H9 (cell line): Measurements from ENCODE around the gene SVIP. TPM values are rescaled to one million over a fixed set of nuclear protein-coding genes. Genes with fewer than 3 reads are reported as not detected.
A peak's percentile ranks its signal among the peaks of the same experiment; 100 is the strongest.

ENCODE experiments used
- DNase-seq: peaks from one replicate; pipeline ENCODE4 v3.0.0-alpha.2; 2017
- H2AFZ ChIP-seq: one replicate; pipeline ENCODE4 v1.6.1; 2013; ENCODE audit warnings: mild to moderate bottlenecking, low read length, control low read depth, moderate library complexity
- H2AK5ac ChIP-seq: 2 replicates; pipeline ENCODE4 v1.6.1; 2013; ENCODE audit warnings: low read length, control low read depth, mixed read lengths; ENCODE audit not compliant: insufficient read length
- H2BK120ac ChIP-seq: one replicate; pipeline ENCODE4 v1.6.1; 2013; ENCODE audit warnings: low read depth, mild to moderate bottlenecking, low read length, control low read depth, inconsistent platforms; ENCODE audit not compliant: poor library complexity, severe bottlenecking
- H2BK12ac ChIP-seq: 2 replicates; pipeline ENCODE4 v1.6.1; 2013; ENCODE audit warnings: low read length, control low read depth, mixed read lengths, low read depth; ENCODE audit not compliant: insufficient read length
- H2BK15ac ChIP-seq: 2 replicates; pipeline ENCODE4 v1.6.1; 2013; ENCODE audit warnings: low read depth, low read length, control low read depth
- H2BK20ac ChIP-seq: one replicate; pipeline ENCODE4 v1.6.1; 2013; ENCODE audit warnings: low read depth, mild to moderate bottlenecking, low read length, control low read depth, inconsistent platforms; ENCODE audit not compliant: poor library complexity, severe bottlenecking
- H2BK5ac ChIP-seq: 2 replicates; pipeline ENCODE4 v1.6.1; 2013; ENCODE audit warnings: low read length, control low read depth, mixed read lengths; ENCODE audit not compliant: insufficient read length
- H3K14ac ChIP-seq: 2 replicates; pipeline ENCODE4 v1.6.1; 2013; ENCODE audit warnings: low read length, control low read depth; ENCODE audit not compliant: insufficient read depth
- H3K18ac ChIP-seq: 2 replicates; pipeline ENCODE4 v1.6.1; 2013; ENCODE audit warnings: low read depth, mild to moderate bottlenecking, mixed read lengths, low read length, control low read depth; ENCODE audit not compliant: insufficient read length
- H3K23ac ChIP-seq: 2 replicates; pipeline ENCODE4 v1.6.1; 2013; ENCODE audit warnings: low read length, control low read depth, mixed read lengths, low read depth; ENCODE audit not compliant: insufficient read length
- H3K23me2 ChIP-seq: 2 replicates; pipeline ENCODE4 v1.6.1; 2013; ENCODE audit warnings: low read depth, mild to moderate bottlenecking, mixed read lengths, low read length, control low read depth; ENCODE audit not compliant: insufficient read length, poor library complexity, severe bottlenecking
- H3K27ac ChIP-seq: 2 replicates; pipeline ENCODE4 v1.5.1; 2013; ENCODE audit warnings: low read length, control low read depth, mixed read lengths, low read depth; ENCODE audit not compliant: insufficient read length
- H3K27me3 ChIP-seq: 2 replicates; pipeline ENCODE4 v1.6.1; 2013; ENCODE audit warnings: low read length, control low read depth, inconsistent platforms; ENCODE audit not compliant: insufficient read depth
- H3K4ac ChIP-seq: 2 replicates; pipeline ENCODE4 v1.6.1; 2013; ENCODE audit warnings: low read depth, mild to moderate bottlenecking, control low read depth, inconsistent platforms, low read length, moderate library complexity
- H3K4me1 ChIP-seq: 2 replicates; pipeline ENCODE4 v1.6.1; 2013; ENCODE audit warnings: low read length, control low read depth, inconsistent platforms; ENCODE audit not compliant: insufficient read depth
- H3K4me2 ChIP-seq: 2 replicates; pipeline ENCODE4 v1.6.1; 2013; ENCODE audit warnings: low read length, control low read depth, mixed read lengths; ENCODE audit not compliant: insufficient read length, insufficient read depth
- H3K56ac ChIP-seq: 2 replicates; pipeline ENCODE4 v1.6.1; 2013; ENCODE audit warnings: low read depth, mild to moderate bottlenecking, mixed read lengths, low read length, control low read depth; ENCODE audit not compliant: insufficient read length
- H3K79me1 ChIP-seq: 2 replicates; pipeline ENCODE4 v1.6.1; 2013; ENCODE audit warnings: low read depth, mild to moderate bottlenecking, moderate library complexity, low read length, control low read depth, inconsistent platforms; ENCODE audit not compliant: insufficient read depth, poor library complexity, severe bottlenecking
- H3K79me2 ChIP-seq: 2 replicates; pipeline ENCODE4 v1.6.1; 2013; ENCODE audit warnings: low read length, control low read depth, inconsistent platforms; ENCODE audit not compliant: insufficient read depth
- H3K9ac ChIP-seq: 2 replicates; pipeline ENCODE4 v1.6.1; 2013; ENCODE audit warnings: low read length, control low read depth, mixed read lengths; ENCODE audit not compliant: insufficient read length; ENCODE audit errors: extremely low read depth
- H3K9me3 ChIP-seq: one replicate; pipeline ENCODE4 v1.6.1; 2013; ENCODE audit warnings: low read depth, low read length, inconsistent platforms; ENCODE audit not compliant: control insufficient read depth
- H3T11ph ChIP-seq: one replicate; pipeline ENCODE4 v1.6.1; 2013; ENCODE audit warnings: mild to moderate bottlenecking, low read length, control low read depth, inconsistent platforms
- H4K20me1 ChIP-seq: one replicate; pipeline ENCODE4 v1.6.1; 2013; ENCODE audit not compliant: control insufficient read depth, insufficient read length, insufficient read depth
- H4K5ac ChIP-seq: 2 replicates; pipeline ENCODE4 v1.6.1; 2013; ENCODE audit warnings: low read depth, mild to moderate bottlenecking, mixed read lengths, low read length, control low read depth; ENCODE audit not compliant: insufficient read length
- H4K8ac ChIP-seq: replicated peaks from 2 replicates; pipeline ENCODE4 v1.6.1; 2013; ENCODE audit warnings: low read length, control low read depth, mixed read lengths, low read depth; ENCODE audit not compliant: insufficient read length
- H4K91ac ChIP-seq: 2 replicates; pipeline ENCODE4 v1.6.1; 2013; ENCODE audit warnings: low read depth, mild to moderate bottlenecking, moderate library complexity, mixed read lengths, low read length, control low read depth; ENCODE audit not compliant: insufficient read length
- H3K27ac Mint-ChIP-seq, 3 experiments: 2 replicates in 2 of 3; 3 replicates in 1 of 3; pipeline ENCODE4 v1.8.0; 2020 to 2021; ENCODE audit warnings: mixed read lengths in 3 of 3, mild to moderate bottlenecking in 1 of 3, moderate library complexity in 1 of 3
- H3K27me3 Mint-ChIP-seq: 2 replicates; pipeline ENCODE4 v1.8.0; 2021; ENCODE audit warnings: low read depth, mild to moderate bottlenecking, moderate library complexity, mixed read lengths
- H3K36me3 Mint-ChIP-seq, 3 experiments: 2 replicates in 2 of 3; 3 replicates in 1 of 3; pipeline ENCODE4 v1.8.0; 2020 to 2021; ENCODE audit warnings: low read depth in 3 of 3, mixed read lengths in 3 of 3; ENCODE audit not compliant: insufficient read depth in 1 of 3
- H3K4me1 Mint-ChIP-seq, 2 experiments: 2 replicates each; pipeline ENCODE4 v1.8.0; 2020; ENCODE audit warnings: mixed read lengths in 2 of 2
- H3K4me3 Mint-ChIP-seq, 2 experiments: 2 replicates in 1 of 2; 3 replicates in 1 of 2; pipeline ENCODE4 v1.8.0; 2020 to 2021; ENCODE audit warnings: mild to moderate bottlenecking in 2 of 2, mixed read lengths in 2 of 2, moderate library complexity in 1 of 2
- H3K9me3 Mint-ChIP-seq, 2 experiments: 2 replicates in 1 of 2; 3 replicates in 1 of 2; pipeline ENCODE4 v1.8.0; 2020; ENCODE audit warnings: mild to moderate bottlenecking in 2 of 2, mixed read lengths in 2 of 2, moderate library complexity in 1 of 2
- CTCF ChIP-seq: fragments of 200-600 bp; sonication (generic); conservative IDR thresholded peaks from 3 replicates; pipeline ENCODE4 v1.8.0; 2021; ENCODE audit warnings: antibody characterized with exemption, mild to moderate bottlenecking
- WGBS: extraction: QIAGEN DNeasy Blood & Tissue Kit; methylation state at CpG from one replicate; pipeline ENCODE4 v1.1.7; 2013; ENCODE audit warnings: missing lambda C conversion rate, low lambda C conversion rate, mixed read lengths; ENCODE audit not compliant: insufficient read length; ENCODE audit errors: extremely low coverage; 5-methylcytosine and 5-hydroxymethylcytosine counted together
- total RNA-seq: library from RNA; stranded (reverse); gene quantifications from 2 replicates; pipeline ENCODE4 v1.2.1, GENCODE V29; 2021

Gene SVIP
- total RNA-seq, 1 experiment from 2014 or later, result 10.4 TPM

- Histone ChIP-seq H3K56ac (no peak overlapping the region), H3K23ac (no peak overlapping the region), H2BK15ac (no peak overlapping the region), H2BK5ac (no peak overlapping the region), H3K4me1 (no peaks in the 10 kb centered on the region), H2BK12ac (no peak overlapping the region), H4K20me1 (no peaks in the 10 kb centered on the region), H3K18ac (no peak overlapping the region), H4K8ac (no peak overlapping the region), H3K27ac (no peak overlapping the region), H3K14ac (no peak overlapping the region), H3K27me3 (no peaks in the 10 kb centered on the region), H3T11ph (no peak overlapping the region), H3K79me1 (no peaks in the 10 kb centered on the region), H4K91ac (no peak overlapping the region), H2BK20ac (no peak overlapping the region), H4K5ac (no peak overlapping the region), H2AK5ac (no peak overlapping the region), H3K9ac (no peak overlapping the region), H2AFZ (no peak overlapping the region), H2BK120ac (no peak overlapping the region), H3K9me3 (no peaks in the 10 kb centered on the region), H3K23me2 (peaks cover 3% of the 10 kb centered on the region), H3K4me2 (peak overlapping the region; percentile 17), H3K4ac (no peak overlapping the region), H3K79me2 (no peaks in the 10 kb centered on the region)
- H3K27ac Mint-ChIP-seq, result no peak overlapping the region
- no peak for DNase-seq
- TF ChIP-seq CTCF, result no peak
- H3K36me3 Mint-ChIP-seq, result no peaks in the 10 kb centered on the region; a peak in 2 of 7 replicates
- peak overlapping the region; percentile 75 to 85 for H3K4me3 Mint-ChIP-seq
- H3K4me1 Mint-ChIP-seq, result peaks cover 13 to 26% of the 10 kb centered on the region in 2 experiments
- no CpG with 5 or more reads among the region's 4 CpGs for WGBS
- H3K27me3 Mint-ChIP-seq, result peaks cover 26% of the 10 kb centered on the region
- H3K9me3 Mint-ChIP-seq, result no peaks in the 10 kb centered on the region; a peak in 1 of 5 replicates
Measured at GRCh38 chr11:22830082-22830414, 447 bp upstream of the SVIP start.
